Pancreas (tissue), 10 donors: Measurements from ENCODE around the gene EP400. TPM values are rescaled to one million over a fixed set of nuclear protein-coding genes. Genes with fewer than 3 reads are reported as not detected.

Source experiments
- ATAC-seq, 4 donors: fragments of 200-7000 bp; cut with Tn5 transposase; one replicate each; pipeline versions ENCODE4 v1.8.0 to v1.9.1; 2020; ENCODE audit warnings: mild to moderate bottlenecking in 4 of 4, moderate library complexity in 4 of 4
- DNase-seq, 6 donors: peaks; one replicate each; pipeline ENCODE4 v3.0.0-alpha.2; 2020
- FAIRE-seq: peaks from 2 replicates; lab custom pipeline; 2012; peaks lifted over from hg19 to GRCh38; lab: Jason Lieb, UNC
- H3K27ac ChIP-seq, 4 donors: fragments of 200-600 bp; sonication (generic); 1 replicate in 3 of 4; 2 replicates in 1 of 4; pipeline versions ENCODE4 v1.5.0 to v1.8.0; 2020
- H3K27me3 ChIP-seq, 4 donors: fragments of 200-600 bp; one replicate each; pipeline ENCODE4 v1.8.0; 2021
- H3K36me3 ChIP-seq, 3 donors: fragments of 200-600 bp; sonication (generic) in 1 of 3; one replicate each; pipeline versions ENCODE4 v1.5.0 to v1.8.0; 2020 to 2021
- H3K4me1 ChIP-seq, 3 donors: fragments of 200-600 bp; one replicate each; pipeline ENCODE4 v1.8.0; 2021
- H3K4me3 ChIP-seq, 4 donors: fragments of 200-600 bp; sonication (generic) in 2 of 4; one replicate each; pipeline versions ENCODE4 v1.5.0 to v1.8.0; 2020 to 2021
- H3K9me3 ChIP-seq, 4 donors: fragments of 200-600 bp; one replicate each; pipeline ENCODE4 v1.8.0; 2021
- WGBS, 2 donors: extraction: QIAGEN DNeasy Blood & Tissue Kit; methylation state at CpG; one replicate each; pipeline ENCODE4 v1.1.7; 2013; 5-methylcytosine and 5-hydroxymethylcytosine counted together
- intact Hi-C, 3 donors: fragments of 100-400 bp; cut with DNase I; formaldehyde crosslinking; loops; one replicate each; pipeline versions ENCODE4 v1.11.1 to v1.14.2; 2022
- polyA plus RNA-seq, 2 donors: library from polyadenylated mRNA; stranded (reverse); fragments of 200-250 nt; gene quantifications; one replicate each; pipeline ENCODE4 v1.2.3, GENCODE V29; 2013
- total RNA-seq, 6 donors: library from RNA; stranded (reverse); fragmentation: NEBNext Ultra II Directional in 4 of 6; extraction: Animal tissue kit (Norgen Biotek cat#: 25700) in 4 of 6; gene quantifications; one replicate each; pipeline versions ENCODE4 v1.2.1 to v1.2.4, GENCODE V29; 2021 to 2023
- TF ChIP-seq, protein P1 (sequence below), 4 donors: fragments of 200-600 bp; sonication (generic) in 3 of 4; IDR thresholded peaks; one replicate each; pipeline versions ENCODE4 v1.5.0 to v1.8.0; 2021; ENCODE audit warnings: antibody characterized with exemption in 4 of 4
- donor health status: healthy with polysubstance abuse.
- donor health status: DM: no; HTN: no; CAD: no; lungs with moderate emphysema.
- donor health status: DM: no; HTN: no; CAD: no.
- donor health status: control.
- donor health status: control.
- donor health status: Bipolar disorder and iron deficiency.
- donor health status: DM: yes; HTN: yes; CAD: no.
- donor health status: DM: no; HTN: no; CAD: no.
- donor health status: DM: no; HTN: no; CAD: no.
- donor health status: DM: yes; HTN: yes; CAD: no.

Gene EP400
- total and polyA plus RNA-seq, 8 donors, result 15.9 to 24.3 (median 16.7) TPM

DNA sequence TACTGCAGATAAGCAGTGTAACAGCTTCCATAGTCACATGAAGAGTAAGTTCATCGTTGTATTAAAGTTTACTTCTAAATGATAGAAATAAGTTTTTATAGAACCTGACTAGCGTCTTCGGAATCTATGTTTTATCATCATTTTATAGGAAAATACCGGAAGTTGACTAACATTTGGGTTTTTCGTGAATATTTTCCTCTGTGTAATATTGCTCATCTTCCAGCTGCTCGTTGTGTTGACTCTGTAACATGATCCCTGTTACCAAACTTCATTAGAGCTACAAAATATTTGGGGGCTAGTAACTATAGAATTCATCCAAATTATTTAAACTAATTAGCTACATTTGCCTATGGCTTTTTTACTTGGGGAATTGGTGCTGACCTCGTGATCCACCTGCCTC, 157.2 kb downstream of the EP400 start:
- ATAC-seq (no peak), FAIRE-seq (no peak), DNase-seq (no peak)
- intact Hi-C loops, result no loop called here
- Histone ChIP-seq H3K9me3 (no peaks in the 10 kb centered on the region), H3K27ac (no peak overlapping the region), H3K36me3 (peaks cover 0 to 11% (median 0%) of the 10 kb centered on the region in 3 donors), H3K27me3 (no peaks in the 10 kb centered on the region), H3K4me1 (no peaks in the 10 kb centered on the region), H3K4me3 (no peak overlapping the region)
- 96 to 98% methylated on average over 7 of the region's 7 CpGs for WGBS, 2 donors
- TF ChIP-seq, protein P1, sequence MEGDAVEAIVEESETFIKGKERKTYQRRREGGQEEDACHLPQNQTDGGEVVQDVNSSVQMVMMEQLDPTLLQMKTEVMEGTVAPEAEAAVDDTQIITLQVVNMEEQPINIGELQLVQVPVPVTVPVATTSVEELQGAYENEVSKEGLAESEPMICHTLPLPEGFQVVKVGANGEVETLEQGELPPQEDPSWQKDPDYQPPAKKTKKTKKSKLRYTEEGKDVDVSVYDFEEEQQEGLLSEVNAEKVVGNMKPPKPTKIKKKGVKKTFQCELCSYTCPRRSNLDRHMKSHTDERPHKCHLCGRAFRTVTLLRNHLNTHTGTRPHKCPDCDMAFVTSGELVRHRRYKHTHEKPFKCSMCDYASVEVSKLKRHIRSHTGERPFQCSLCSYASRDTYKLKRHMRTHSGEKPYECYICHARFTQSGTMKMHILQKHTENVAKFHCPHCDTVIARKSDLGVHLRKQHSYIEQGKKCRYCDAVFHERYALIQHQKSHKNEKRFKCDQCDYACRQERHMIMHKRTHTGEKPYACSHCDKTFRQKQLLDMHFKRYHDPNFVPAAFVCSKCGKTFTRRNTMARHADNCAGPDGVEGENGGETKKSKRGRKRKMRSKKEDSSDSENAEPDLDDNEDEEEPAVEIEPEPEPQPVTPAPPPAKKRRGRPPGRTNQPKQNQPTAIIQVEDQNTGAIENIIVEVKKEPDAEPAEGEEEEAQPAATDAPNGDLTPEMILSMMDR (IDR thresholded peaks at IDR 0.05), result no peak

DNA sequence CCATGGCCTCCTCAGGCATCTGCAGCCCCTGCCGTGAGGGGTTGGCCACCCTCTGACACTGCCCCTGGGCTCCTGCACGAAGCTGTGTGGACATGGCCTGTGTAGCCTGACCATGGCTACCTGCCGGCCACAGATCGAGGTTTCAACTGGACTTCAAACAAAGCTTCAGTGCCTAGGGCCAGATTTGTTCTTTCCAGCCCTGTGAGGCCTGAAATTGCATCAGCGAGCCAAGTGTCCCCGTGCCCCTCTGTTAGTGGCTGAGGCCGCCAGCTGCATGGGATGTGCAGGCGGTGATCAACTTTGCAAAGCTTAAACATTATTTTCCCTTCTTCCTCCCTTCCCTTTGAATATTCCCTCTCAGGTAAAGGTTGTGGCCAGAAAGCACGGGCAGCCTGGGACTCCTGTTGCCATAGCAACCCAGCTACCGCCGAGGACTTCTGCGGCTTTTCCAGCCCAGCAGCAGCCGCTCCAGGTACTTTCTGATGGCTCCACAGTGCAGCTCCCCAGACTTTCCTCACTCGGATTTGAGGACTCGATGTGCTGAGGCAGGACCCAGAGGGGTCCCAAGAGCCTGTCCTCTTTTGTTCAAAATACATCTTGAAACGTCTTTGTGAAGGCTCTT, 158.6 kb downstream of the EP400 start:
- Histone ChIP-seq H3K4me3 (no peak overlapping the region), H3K27ac (no peak overlapping the region), H3K4me1 (no peaks in the 10 kb centered on the region), H3K9me3 (no peaks in the 10 kb centered on the region), H3K36me3 (peaks cover 0 to 11% (median 0%) of the 10 kb centered on the region in 3 donors), H3K27me3 (no peaks in the 10 kb centered on the region)
- ATAC-seq (no peak), DNase-seq (no peak), FAIRE-seq (no peak)
- WGBS, 2 donors, result 84 to 86% methylated on average over 16 of the region's 16 CpGs
- TF ChIP-seq, protein P1 (IDR thresholded peaks at IDR 0.05), result no peak
- intact Hi-C loops, result no loop called here

- WGBS, 2 donors, result 92 to 93% methylated on average over 8 of the region's 8 CpGs
- FAIRE-seq (no peak), ATAC-seq (no peak)
These were observed 160.0 kb downstream of the EP400 start for GRCh38 chr12:132109741-132110140.

GRCh38 chr12:132110677-132111076, 160.9 kb downstream of the EP400 start:
- intact Hi-C loops, result no loop called here
- ATAC-seq, result no peak
- no peak overlapping the region for H3K4me3 ChIP-seq
- whole genome bisulfite sequencing, 2 donors, result 96% methylated on average over 3 of the region's 3 CpGs
- H3K36me3 ChIP-seq, result peaks cover 0 to 23% (median 0%) of the 10 kb centered on the region in 3 donors
- H3K4me1 ChIP-seq, result no peaks in the 10 kb centered on the region
- TF ChIP-seq, protein P1 (IDR thresholded peaks at IDR 0.05), result no peak
- no peaks in the 10 kb centered on the region for H3K9me3 ChIP-seq
- no peak overlapping the region for H3K27ac ChIP-seq
- FAIRE-seq, result no peak
- DNase-seq, result no peak
- no peaks in the 10 kb centered on the region for H3K27me3 ChIP-seq

More at GRCh38 chr12:132109741-132110140, 160.0 kb downstream of the EP400 start:
- no peaks in the 10 kb centered on the region for H3K9me3 ChIP-seq
- intact Hi-C loops, result no loop called here
- no peaks in the 10 kb centered on the region for H3K27me3 ChIP-seq
- no peak for DNase-seq
- H3K4me1 ChIP-seq, result no peaks in the 10 kb centered on the region
- no peak overlapping the region for H3K4me3 ChIP-seq
- TF ChIP-seq, protein P1 (IDR thresholded peaks at IDR 0.05), result no peak
- H3K36me3 ChIP-seq, result peaks cover 0 to 14% (median 0%) of the 10 kb centered on the region in 3 donors
- no peak overlapping the region for H3K27ac ChIP-seq

GRCh38 chr12:132111654-132112304, 162.0 kb downstream of the EP400 start:
- FAIRE-seq (no peak), ATAC-seq (no peak), DNase-seq (no peak)
- intact Hi-C loops, result no loop called here
- TF ChIP-seq, protein P1 (IDR thresholded peaks at IDR 0.05), result no peak
- Histone ChIP-seq H3K27me3 (no peaks in the 10 kb centered on the region), H3K36me3 (peaks cover 0 to 23% (median 0%) of the 10 kb centered on the region in 3 donors), H3K27ac (no peak overlapping the region), H3K4me3 (no peak overlapping the region), H3K4me1 (no peaks in the 10 kb centered on the region), H3K9me3 (no peaks in the 10 kb centered on the region)
- 90% methylated on average over 19 of the region's 19 CpGs for WGBS, 2 donors
